ENCODE results near the gene MAGI3. TPM values are rescaled to one million over a fixed set of nuclear protein-coding genes. Genes with fewer than 3 reads are reported as not detected.
A peak's percentile ranks its signal among the peaks of the same experiment; 100 is the strongest.

MAGI3 gene
- total RNA-seq, 4 donors from 2014 or later, result 94.3 to 180 (median 134) TPM

DNA sequence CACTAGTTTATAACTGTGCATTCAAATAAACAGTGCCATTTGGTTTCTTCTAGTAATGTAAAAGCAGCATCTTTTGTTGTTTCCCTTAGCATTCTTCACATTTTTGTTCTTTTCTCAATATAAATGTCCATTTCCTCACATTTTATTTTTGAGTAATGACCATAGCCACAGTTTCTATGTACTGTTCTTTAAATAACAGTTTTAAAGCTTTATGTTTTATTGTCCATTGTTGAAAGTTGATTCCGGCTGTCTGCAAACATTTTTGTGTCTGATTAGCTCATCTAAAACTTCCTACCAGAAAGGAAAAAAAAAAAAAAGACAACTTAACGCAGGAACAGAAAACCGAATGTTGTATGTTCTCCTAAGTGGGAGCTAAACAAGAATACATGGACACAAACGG is 139.7 kb downstream of the MAGI3 start:
- in situ Hi-C loops (cut with MboI; ENCODE audit: low pct_ligation_motif_present in 1 of 4, low pct_unique_long_range_greater_than_20kb in 1 of 4, low sequenced_read_pairs in 3 of 4), result no loop called here
- no peak for TF ChIP-seq POLR2A (IDR thresholded peaks at IDR 0.05)
- no peak for TF ChIP-seq POLR2AphosphoS5 (IDR thresholded peaks at IDR 0.05)
- TF ChIP-seq CTCF (IDR thresholded peaks at IDR 0.05), result no peak
- TF ChIP-seq EP300 (IDR thresholded peaks at IDR 0.05; ENCODE audit: low read depth), result no peak
- intact Hi-C loops (cut with DNase I; ENCODE audit: low total_unique reads), result no loop called here
- no peak overlapping the region for H3K27ac ChIP-seq
- H3K36me3 ChIP-seq, result no peaks in the 10 kb centered on the region
- no peak for DNase-seq
- peaks cover 0 to 35% (median 14%) of the 10 kb centered on the region in 4 donors for H3K4me1 ChIP-seq
- H3K4me3 ChIP-seq, result no peak overlapping the region
- 52 to 55% methylated on average over 4 of the region's 4 CpGs for WGBS, 2 donors (ENCODE audit: low coverage in 1 of 2)
- H3K27me3 ChIP-seq, result no peaks in the 10 kb centered on the region
- H3K9me3 ChIP-seq, result peaks cover 0 to 6% of the 10 kb centered on the region in 2 donors

DNA sequence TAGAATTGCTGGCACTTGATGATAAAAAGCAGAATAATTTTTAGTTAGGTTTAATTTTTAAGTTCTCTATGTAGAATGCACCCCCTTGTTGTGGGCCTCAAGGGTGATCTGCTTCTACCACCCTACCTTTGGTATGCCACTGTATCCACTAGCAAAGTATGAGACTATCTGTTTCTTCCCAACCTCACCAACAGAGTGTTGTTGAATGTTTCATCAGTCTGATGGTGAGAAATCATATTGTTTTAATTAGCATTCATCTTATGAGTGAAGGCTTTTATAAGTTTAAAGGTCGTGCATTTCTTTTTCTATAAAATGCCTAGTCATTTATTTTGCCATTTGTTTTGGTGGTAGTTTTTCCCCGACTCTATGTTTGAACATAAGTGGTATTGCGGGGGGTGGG is 141.0 kb downstream of the MAGI3 start:
- intact Hi-C loops (cut with DNase I; ENCODE audit: low total_unique reads), result no loop called here
- H3K4me3 ChIP-seq, result no peak overlapping the region
- in situ Hi-C loops (cut with MboI; ENCODE audit: low pct_ligation_motif_present in 1 of 4, low pct_unique_long_range_greater_than_20kb in 1 of 4, low sequenced_read_pairs in 3 of 4), result no loop called here
- no peak for DNase-seq
- peaks cover 0 to 6% of the 10 kb centered on the region in 2 donors for H3K9me3 ChIP-seq
- peaks cover 0 to 38% (median 15%) of the 10 kb centered on the region in 4 donors for H3K4me1 ChIP-seq
- H3K27ac ChIP-seq, result no peak overlapping the region
- TF ChIP-seq CTCF (IDR thresholded peaks at IDR 0.05) (no peak), POLR2AphosphoS5 (IDR thresholded peaks at IDR 0.05) (no peak), EP300 (IDR thresholded peaks at IDR 0.05; ENCODE audit: low read depth) (no peak), POLR2A (IDR thresholded peaks at IDR 0.05) (no peak)
- WGBS, 2 donors (ENCODE audit: low coverage in 1 of 2), result 80 to 100% methylated on average over 1 to 3 of the region's 3 CpGs
- no peaks in the 10 kb centered on the region for H3K27me3 ChIP-seq
- no peaks in the 10 kb centered on the region for H3K36me3 ChIP-seq

DNA sequence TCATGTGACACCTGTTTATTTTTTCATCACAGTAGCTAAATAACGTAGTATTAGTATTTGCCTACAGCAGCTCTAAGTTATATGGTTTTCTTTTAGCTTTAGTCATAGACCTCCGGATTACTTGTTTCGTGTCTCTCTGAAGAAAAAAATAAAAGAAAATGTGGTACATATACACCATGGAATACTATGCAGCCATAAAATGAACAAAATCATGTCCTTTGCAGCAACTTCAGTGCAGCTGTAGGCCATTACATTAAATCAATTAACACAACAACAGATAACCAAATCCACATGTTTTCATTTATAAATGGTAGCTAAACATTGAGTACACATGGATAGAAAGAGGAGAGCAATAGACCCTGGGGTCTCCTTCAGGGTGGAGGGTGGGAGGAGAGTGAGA is 142.7 kb downstream of the MAGI3 start:
- Histone ChIP-seq H3K27me3 (no peaks in the 10 kb centered on the region), H3K4me1 (peaks cover 0 to 38% (median 15%) of the 10 kb centered on the region in 4 donors), H3K27ac (no peak overlapping the region), H3K36me3 (no peaks in the 10 kb centered on the region), H3K4me3 (no peak overlapping the region), H3K9me3 (peaks cover 0 to under 1% of the 10 kb centered on the region in 2 donors)
- no peak for DNase-seq
- TF ChIP-seq CTCF (IDR thresholded peaks at IDR 0.05), result no peak
- no peak for TF ChIP-seq POLR2AphosphoS5 (IDR thresholded peaks at IDR 0.05)
- TF ChIP-seq POLR2A (IDR thresholded peaks at IDR 0.05), result no peak
- TF ChIP-seq EP300 (IDR thresholded peaks at IDR 0.05; ENCODE audit: low read depth), result no peak
- intact Hi-C loops (cut with DNase I; ENCODE audit: low total_unique reads), result no loop called here
- WGBS, 2 donors (ENCODE audit: low coverage in 1 of 2), result 66 to 90% methylated on average over 3 of the region's 3 CpGs
- in situ Hi-C loops (cut with MboI; ENCODE audit: low pct_ligation_motif_present in 1 of 4, low pct_unique_long_range_greater_than_20kb in 1 of 4, low sequenced_read_pairs in 3 of 4), result no loop called here

GRCh38 chr1:113534130-113534817 is 144.0 kb downstream of the MAGI3 start:
- peaks cover 0 to 38% (median 15%) of the 10 kb centered on the region in 4 donors for H3K4me1 ChIP-seq
- peak overlapping the region in 3 of 4 donors; percentile 1 to 39 (median 22) for H3K27ac ChIP-seq
- in situ Hi-C loops (cut with MboI; ENCODE audit: low pct_ligation_motif_present in 1 of 4, low pct_unique_long_range_greater_than_20kb in 1 of 4, low sequenced_read_pairs in 3 of 4), result no loop called here
- no peak for TF ChIP-seq EP300 (IDR thresholded peaks at IDR 0.05; ENCODE audit: low read depth)
- TF ChIP-seq POLR2A (IDR thresholded peaks at IDR 0.05), result no peak
- TF ChIP-seq POLR2AphosphoS5 (IDR thresholded peaks at IDR 0.05), result no peak
- TF ChIP-seq CTCF (IDR thresholded peaks at IDR 0.05), result no peak
- no peaks in the 10 kb centered on the region for H3K9me3 ChIP-seq
- no peak for DNase-seq
- no peak overlapping the region for H3K4me3 ChIP-seq
- H3K27me3 ChIP-seq, result no peaks in the 10 kb centered on the region
- WGBS, 2 donors (ENCODE audit: low coverage in 1 of 2), result 25 to 69% methylated on average over 1 to 4 of the region's 4 CpGs
- intact Hi-C loops (cut with DNase I; ENCODE audit: low total_unique reads), result no loop called here
- H3K36me3 ChIP-seq, result no peaks in the 10 kb centered on the region
